ENCODE results near the gene RAX2.

DNA sequence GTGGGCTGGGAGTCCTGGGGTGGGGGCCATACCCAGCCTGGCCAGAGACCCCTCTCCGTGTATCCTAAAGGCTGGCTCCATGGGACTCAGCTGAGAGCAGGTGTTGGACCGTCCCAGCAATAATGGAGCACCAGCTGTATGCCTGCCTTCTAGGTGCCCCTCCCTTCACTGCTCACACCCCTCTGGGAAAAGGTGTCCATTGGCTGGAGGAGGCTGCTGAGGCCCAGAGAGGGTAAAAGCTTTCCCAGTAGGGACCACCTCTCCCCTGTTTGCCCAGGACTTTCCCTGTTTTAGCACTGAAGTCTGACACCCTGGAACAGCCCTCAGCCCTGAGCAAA, 3.3 kb upstream of the RAX2 start:
- TF ChIP-seq CTCF (IDR thresholded peaks at IDR 0.05; ENCODE audit: low read depth, low read length) (no peak), POLR2A (IDR thresholded peaks at IDR 0.05; ENCODE audit: extremely low read depth, insufficient read length) (no peak), MYC (IDR thresholded peaks at IDR 0.05; ENCODE audit: low read depth, low read length) (no peak)
- TF ChIP-seq, protein P1, sequence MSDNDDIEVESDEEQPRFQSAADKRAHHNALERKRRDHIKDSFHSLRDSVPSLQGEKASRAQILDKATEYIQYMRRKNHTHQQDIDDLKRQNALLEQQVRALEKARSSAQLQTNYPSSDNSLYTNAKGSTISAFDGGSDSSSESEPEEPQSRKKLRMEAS (IDR thresholded peaks at IDR 0.05; ENCODE audit: low read depth, low read length): no peak

Measured in NB4 (cell line).